OCI-LY3 (cell line): ENCODE data around the gene WDR5.

ENCODE experiments used
- H2AFZ ChIP-seq: fragments of 200-600, 300-600 bp; shearing (Covaris generic); 2 replicates; pipeline ENCODE4 v1.6.0; 2014; ENCODE audit warnings: antibody characterized with exemption, low read depth, low read length
- H3K27ac ChIP-seq: fragments of 200-600, 300-600 bp; sonication (generic); 2 replicates; pipeline ENCODE4 v1.5.1; 2014; ENCODE audit warnings: mild to moderate bottlenecking, low read length, moderate library complexity, mixed read lengths
- H3K27me3 ChIP-seq: fragments of 200-600, 300-600 bp; sonication (generic); 2 replicates; pipeline ENCODE4 v1.6.1; 2014; ENCODE audit warnings: low read depth, low read length, mixed read lengths
- H3K36me3 ChIP-seq: fragments of 200-600, 300-600 bp; sonication (generic); replicated peaks from 2 replicates; pipeline ENCODE3; 2014; ENCODE audit warnings: low read depth, low read length, mixed read lengths
- H3K4me1 ChIP-seq: fragments of 300-600, 200-600 bp; sonication (generic); 2 replicates; pipeline ENCODE4 v1.6.1; 2014; ENCODE audit warnings: low read length, mixed read lengths
- H3K4me2 ChIP-seq: fragments of 200-600, 300-600 bp; sonication (generic); 2 replicates; pipeline ENCODE4 v1.6.1; 2014; ENCODE audit warnings: low read length, mixed read lengths
- H3K4me3 ChIP-seq: fragments of 300-600, 200-600 bp; sonication (generic); 2 replicates; pipeline ENCODE4 v1.5.1; 2014; ENCODE audit warnings: antibody characterized with exemption, mild to moderate bottlenecking, low read length, moderate library complexity
- H3K79me2 ChIP-seq: fragments of 300-600, 200-600 bp; shearing (Covaris generic); 2 replicates; pipeline ENCODE4 v1.6.1; 2014; ENCODE audit warnings: mild to moderate bottlenecking, low read length, mixed read lengths
- H3K9ac ChIP-seq: fragments of 300-600, 200-600 bp; shearing (Covaris generic); 2 replicates; pipeline ENCODE4 v1.6.0; 2014; ENCODE audit warnings: mild to moderate bottlenecking, low read length, moderate library complexity
- H3K9me3 ChIP-seq: fragments of 200-600, 300-600 bp; shearing (Covaris generic); 2 replicates; pipeline ENCODE4 v1.6.1; 2014; ENCODE audit warnings: low read length, mixed read lengths; ENCODE audit not compliant: insufficient read depth
- H4K20me1 ChIP-seq: fragments of 200-600, 300-600 bp; sonication (generic); 2 replicates; pipeline ENCODE4 v1.6.1; 2016; ENCODE audit warnings: low read length, mixed read lengths; ENCODE audit not compliant: insufficient read depth
- EZH2phosphoT487 ChIP-seq: fragments of 200-600 bp; shearing (Covaris generic); IDR thresholded peaks from 2 replicates; pipeline ENCODE4 v1.6.1; 2018; ENCODE audit warnings: antibody characterized with exemption, mixed run types, low read depth
- TF ChIP-seq, protein P1 (sequence below): fragments of 200-600, 300-600 bp; sonication (generic); IDR thresholded peaks from 2 replicates; pipeline ENCODE4 v1.5.1; 2014; ENCODE audit warnings: antibody characterized with exemption, low read length, low read depth

WDR5 gene

GRCh38 chr9:134138292-134138691 is 2.4 kb downstream of the WDR5 start:
- H3K4me2 ChIP-seq, result no peak overlapping the region
- H3K36me3 ChIP-seq, result peaks cover 39% of the 10 kb centered on the region
- no peak overlapping the region for H3K27ac ChIP-seq
- TF ChIP-seq, protein P1, sequence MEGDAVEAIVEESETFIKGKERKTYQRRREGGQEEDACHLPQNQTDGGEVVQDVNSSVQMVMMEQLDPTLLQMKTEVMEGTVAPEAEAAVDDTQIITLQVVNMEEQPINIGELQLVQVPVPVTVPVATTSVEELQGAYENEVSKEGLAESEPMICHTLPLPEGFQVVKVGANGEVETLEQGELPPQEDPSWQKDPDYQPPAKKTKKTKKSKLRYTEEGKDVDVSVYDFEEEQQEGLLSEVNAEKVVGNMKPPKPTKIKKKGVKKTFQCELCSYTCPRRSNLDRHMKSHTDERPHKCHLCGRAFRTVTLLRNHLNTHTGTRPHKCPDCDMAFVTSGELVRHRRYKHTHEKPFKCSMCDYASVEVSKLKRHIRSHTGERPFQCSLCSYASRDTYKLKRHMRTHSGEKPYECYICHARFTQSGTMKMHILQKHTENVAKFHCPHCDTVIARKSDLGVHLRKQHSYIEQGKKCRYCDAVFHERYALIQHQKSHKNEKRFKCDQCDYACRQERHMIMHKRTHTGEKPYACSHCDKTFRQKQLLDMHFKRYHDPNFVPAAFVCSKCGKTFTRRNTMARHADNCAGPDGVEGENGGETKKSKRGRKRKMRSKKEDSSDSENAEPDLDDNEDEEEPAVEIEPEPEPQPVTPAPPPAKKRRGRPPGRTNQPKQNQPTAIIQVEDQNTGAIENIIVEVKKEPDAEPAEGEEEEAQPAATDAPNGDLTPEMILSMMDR, result no peak
- TF ChIP-seq EZH2phosphoT487, result no peak
- no peaks in the 10 kb centered on the region for H3K9me3 ChIP-seq
- H3K4me3 ChIP-seq, result no peak overlapping the region
- H3K9ac ChIP-seq, result no peak overlapping the region
- H3K27me3 ChIP-seq, result no peaks in the 10 kb centered on the region
- peaks cover 52% of the 10 kb centered on the region for H3K79me2 ChIP-seq
- H4K20me1 ChIP-seq, result peaks cover 33% of the 10 kb centered on the region
- H2AFZ ChIP-seq, result no peak overlapping the region
- H3K4me1 ChIP-seq, result peaks cover 26% of the 10 kb centered on the region

- Histone ChIP-seq H3K27me3 (no peaks in the 10 kb centered on the region), H2AFZ (no peak overlapping the region), H3K4me2 (no peak overlapping the region), H3K4me3 (no peak overlapping the region), H4K20me1 (peaks cover 33% of the 10 kb centered on the region), H3K79me2 (peaks cover 52% of the 10 kb centered on the region), H3K9me3 (no peaks in the 10 kb centered on the region), H3K9ac (no peak overlapping the region), H3K36me3 (peaks cover 43% of the 10 kb centered on the region), H3K27ac (no peak overlapping the region), H3K4me1 (peaks cover 26% of the 10 kb centered on the region)
- no peak for TF ChIP-seq EZH2phosphoT487
- TF ChIP-seq, protein P1, result no peak
These were observed 3.2 kb downstream of the WDR5 start for GRCh38 chr9:134139081-134139480.

DNA sequence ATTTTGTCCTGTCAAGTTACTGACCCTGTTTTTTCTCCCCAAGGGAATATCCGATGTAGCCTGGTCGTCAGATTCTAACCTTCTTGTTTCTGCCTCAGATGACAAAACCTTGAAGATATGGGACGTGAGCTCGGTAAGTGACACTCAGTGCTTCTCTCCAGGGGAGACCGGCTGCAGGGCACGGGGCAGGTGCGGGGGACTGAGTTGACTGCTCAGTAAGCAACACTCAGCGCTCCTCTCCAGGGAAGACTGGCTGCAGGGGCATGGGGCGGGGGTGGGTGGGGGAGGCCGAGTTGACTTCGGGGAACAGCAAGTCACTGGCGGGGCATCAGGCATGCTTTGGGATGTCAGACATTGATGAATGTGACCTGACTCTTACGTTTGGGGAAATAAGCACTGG is 6.0 kb downstream of the WDR5 start:
- H4K20me1 ChIP-seq, result peaks cover 34% of the 10 kb centered on the region
- no peak overlapping the region for H3K4me2 ChIP-seq
- TF ChIP-seq EZH2phosphoT487, result no peak
- TF ChIP-seq, protein P1, result no peak
- peaks cover 38% of the 10 kb centered on the region for H3K79me2 ChIP-seq
- no peaks in the 10 kb centered on the region for H3K9me3 ChIP-seq
- H3K27ac ChIP-seq, result no peak overlapping the region
- no peak overlapping the region for H2AFZ ChIP-seq
- H3K4me3 ChIP-seq, result no peak overlapping the region
- H3K27me3 ChIP-seq, result no peaks in the 10 kb centered on the region
- H3K4me1 ChIP-seq, result peaks cover 17% of the 10 kb centered on the region
- peaks cover 60% of the 10 kb centered on the region for H3K36me3 ChIP-seq
- no peak overlapping the region for H3K9ac ChIP-seq

DNA sequence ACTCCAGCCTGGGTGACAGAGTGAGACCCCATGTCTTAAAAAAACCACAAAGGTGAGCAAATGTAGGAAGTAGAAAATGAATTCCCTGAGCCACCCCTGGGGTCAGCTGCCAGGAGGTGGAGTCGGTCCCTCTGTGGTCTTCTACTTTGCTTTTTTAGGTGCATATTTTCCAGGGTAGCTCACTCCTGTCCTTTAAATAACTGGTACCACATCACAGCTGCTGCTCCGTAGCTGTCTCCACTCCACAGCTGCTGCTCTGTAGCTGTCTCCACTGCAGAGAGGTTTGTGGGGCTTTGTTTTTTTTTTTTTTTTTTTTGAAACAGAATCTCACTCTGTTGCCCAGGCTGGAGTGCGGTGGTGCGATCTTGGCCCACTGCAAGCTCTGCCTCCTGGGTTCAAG is 8.9 kb downstream of the WDR5 start:
- Histone ChIP-seq H3K9ac (no peak overlapping the region), H3K4me1 (peaks cover 13% of the 10 kb centered on the region), H2AFZ (no peak overlapping the region), H3K4me3 (no peak overlapping the region), H3K27ac (no peak overlapping the region), H3K36me3 (peaks cover 69% of the 10 kb centered on the region), H3K9me3 (no peaks in the 10 kb centered on the region), H3K27me3 (no peaks in the 10 kb centered on the region), H3K4me2 (no peak overlapping the region), H4K20me1 (peaks cover 26% of the 10 kb centered on the region), H3K79me2 (peaks cover 9% of the 10 kb centered on the region)
- TF ChIP-seq, protein P1, result no peak
- no peak for TF ChIP-seq EZH2phosphoT487
